OCI-LY7 (cell line): ENCODE measurements around the gene UNC13A. TPM values are rescaled to one million over a fixed set of nuclear protein-coding genes. Genes with fewer than 3 reads are reported as not detected.
A peak's percentile ranks its signal among the peaks of the same experiment; 100 is the strongest.

Experiments
- BruUV-seq: library from RNA; stranded (reverse); fragments of 400-500 nt; replicated peaks from 2 replicates; lab custom pipeline; 2021; lab: Mats Ljungman, UMichigan
- CTCF ChIA-PET: fragments of 300-600 bp; sonication (Branson Sonifier 250); formaldehyde crosslinking; loops from one replicate; lab custom pipeline; 2022; ENCODE audit warnings: antibody characterized with exemption; ENCODE audit not compliant: unreplicated experiment; lab: Charles Lee
- POLR2A ChIA-PET: fragments of 300-600 bp; sonication (Branson Sonifier 250); formaldehyde crosslinking; loops from one replicate; lab custom pipeline; 2022; ENCODE audit warnings: antibody characterized with exemption; lab: Charles Lee
- DNase-seq: peaks from one replicate; pipeline ENCODE4 v3.0.0-alpha.2; 2015; ENCODE audit warnings: low spot score
- H2AFZ ChIP-seq: fragments of 200-600 bp; sonication (generic), shearing (Covaris generic); 2 replicates; pipeline ENCODE4 v1.6.1; 2014; ENCODE audit warnings: mild to moderate bottlenecking, antibody characterized with exemption, low read length, moderate library complexity
- H3K27ac ChIP-seq: fragments of 200-600 bp; sonication (generic); 2 replicates; pipeline ENCODE4 v1.5.1; 2014; ENCODE audit warnings: mixed run types, low read depth, mild to moderate bottlenecking, moderate library complexity, low read length, inconsistent platforms; ENCODE audit not compliant: poor library complexity, severe bottlenecking
- H3K36me3 ChIP-seq: fragments of 200-600 bp; sonication (generic); 2 replicates; pipeline ENCODE4 v1.6.1; 2014; ENCODE audit warnings: mild to moderate bottlenecking, antibody characterized with exemption, low read length, moderate library complexity, mixed read lengths; ENCODE audit not compliant: insufficient read depth
- H3K4me1 ChIP-seq: fragments of 200-600 bp; sonication (generic); 2 replicates; pipeline ENCODE4 v1.5.1; 2014; ENCODE audit warnings: mild to moderate bottlenecking, low read length; ENCODE audit not compliant: insufficient read depth, poor library complexity, severe bottlenecking
- H3K4me2 ChIP-seq: fragments of 200-600 bp; sonication (generic); 2 replicates; pipeline ENCODE4 v1.6.1; 2014; ENCODE audit warnings: mild to moderate bottlenecking, low read length
- H3K4me3 ChIP-seq: fragments of 200-600 bp; sonication (generic); 2 replicates; pipeline ENCODE4 v1.5.1; 2014; ENCODE audit warnings: mild to moderate bottlenecking, low read depth, low read length; ENCODE audit not compliant: poor library complexity, severe bottlenecking
- H3K79me2 ChIP-seq: fragments of 200-600 bp; sonication (generic); 2 replicates; pipeline ENCODE4 v1.6.1; 2016; ENCODE audit warnings: low read depth, mild to moderate bottlenecking, low read length, moderate library complexity, mixed read lengths; ENCODE audit not compliant: insufficient read depth
- H3K9me2 ChIP-seq: fragments of 200-600 bp; sonication (generic); 2 replicates; pipeline ENCODE4 v1.6.1; 2016; ENCODE audit warnings: mild to moderate bottlenecking, low read length, mixed read lengths; ENCODE audit not compliant: insufficient read depth
- H3K9me3 ChIP-seq: fragments of 200-600 bp; sonication (generic); 2 replicates; pipeline ENCODE4 v1.6.1; 2014; ENCODE audit warnings: mild to moderate bottlenecking, mixed run types, low read length, mixed read lengths
- H4K20me1 ChIP-seq: fragments of 200-600 bp; sonication (generic); 2 replicates; pipeline ENCODE4 v1.6.1; 2014; ENCODE audit warnings: mild to moderate bottlenecking, antibody characterized with exemption, low read length, moderate library complexity, mixed read lengths; ENCODE audit not compliant: insufficient read depth
- CTCF ChIP-seq: fragments of 200-600 bp; sonication (generic); conservative IDR thresholded peaks from 2 replicates; pipeline ENCODE4 v1.5.1; 2014; ENCODE audit warnings: mild to moderate bottlenecking, antibody characterized with exemption, low read length, moderate library complexity, mixed read lengths
- EZH2phosphoT487 ChIP-seq: fragments of 200-600 bp; sonication (generic); IDR thresholded peaks from 2 replicates; pipeline ENCODE4 v1.6.1; 2018; ENCODE audit warnings: low read depth, borderline replicate concordance, mild to moderate bottlenecking, mixed run types, antibody characterized with exemption, low read length, moderate library complexity, mixed read lengths
- intact Hi-C: fragments of 100-400 bp; cut with micrococcal nuclease; formaldehyde crosslinking; loops from one replicate; pipeline ENCODE4 v1.10.0; 2022; ENCODE audit not compliant: unreplicated experiment
- total RNA-seq, 2 experiments: library from RNA; depleted of rRNA in 1 of 2; stranded (reverse); fragments of >200 nt in 1 of 2; shearing (Covaris generic) in 1 of 2; gene quantifications; 2 replicates each; pipeline ENCODE4 v1.2.3, GENCODE V29; 2014 to 2022

Gene UNC13A
- total RNA-seq, 2 experiments from 2014 or later = 0.72 to 0.92 TPM

GRCh38 chr19:17647071-17648020 lies 40.8 kb downstream of the UNC13A start:
- intact Hi-C loops = no loop called here
- Histone ChIP-seq H2AFZ (no peak overlapping the region), H4K20me1 (no peaks in the 10 kb centered on the region), H3K27ac (no peak overlapping the region), H3K4me1 (no peaks in the 10 kb centered on the region), H3K4me2 (no peak overlapping the region), H3K79me2 (no peaks in the 10 kb centered on the region), H3K9me3 (no peaks in the 10 kb centered on the region), H3K9me2 (no peaks in the 10 kb centered on the region), H3K4me3 (no peak overlapping the region), H3K36me3 (no peaks in the 10 kb centered on the region)
- no TSS peak for BruUV-seq
- CTCF ChIA-PET = no interaction called here
- TF ChIP-seq CTCF (no peak), EZH2phosphoT487 (no peak)
- DNase-seq = peak; percentile 10
- POLR2A ChIA-PET = no interaction called here

GRCh38 chr19:17646441-17646840 lies 41.7 kb downstream of the UNC13A start:
- H3K4me3 ChIP-seq = no peak overlapping the region
- ChIA-PET POLR2A (no interaction called here), CTCF (no interaction called here)
- no peaks in the 10 kb centered on the region for H3K9me2 ChIP-seq
- TF ChIP-seq EZH2phosphoT487 = no peak
- TF ChIP-seq CTCF = peak; percentile 66
- H3K36me3 ChIP-seq = no peaks in the 10 kb centered on the region
- no TSS peak for BruUV-seq
- no peaks in the 10 kb centered on the region for H3K9me3 ChIP-seq
- peak; percentile 16 for DNase-seq
- no peaks in the 10 kb centered on the region for H3K4me1 ChIP-seq
- no peak overlapping the region for H2AFZ ChIP-seq
- H3K79me2 ChIP-seq = no peaks in the 10 kb centered on the region
- intact Hi-C loops = no loop called here
- no peak overlapping the region for H3K4me2 ChIP-seq
- H4K20me1 ChIP-seq = no peaks in the 10 kb centered on the region
- no peak overlapping the region for H3K27ac ChIP-seq
